ENCODE data around the gene ATXN7L1.

ATXN7L1 gene

DNA sequence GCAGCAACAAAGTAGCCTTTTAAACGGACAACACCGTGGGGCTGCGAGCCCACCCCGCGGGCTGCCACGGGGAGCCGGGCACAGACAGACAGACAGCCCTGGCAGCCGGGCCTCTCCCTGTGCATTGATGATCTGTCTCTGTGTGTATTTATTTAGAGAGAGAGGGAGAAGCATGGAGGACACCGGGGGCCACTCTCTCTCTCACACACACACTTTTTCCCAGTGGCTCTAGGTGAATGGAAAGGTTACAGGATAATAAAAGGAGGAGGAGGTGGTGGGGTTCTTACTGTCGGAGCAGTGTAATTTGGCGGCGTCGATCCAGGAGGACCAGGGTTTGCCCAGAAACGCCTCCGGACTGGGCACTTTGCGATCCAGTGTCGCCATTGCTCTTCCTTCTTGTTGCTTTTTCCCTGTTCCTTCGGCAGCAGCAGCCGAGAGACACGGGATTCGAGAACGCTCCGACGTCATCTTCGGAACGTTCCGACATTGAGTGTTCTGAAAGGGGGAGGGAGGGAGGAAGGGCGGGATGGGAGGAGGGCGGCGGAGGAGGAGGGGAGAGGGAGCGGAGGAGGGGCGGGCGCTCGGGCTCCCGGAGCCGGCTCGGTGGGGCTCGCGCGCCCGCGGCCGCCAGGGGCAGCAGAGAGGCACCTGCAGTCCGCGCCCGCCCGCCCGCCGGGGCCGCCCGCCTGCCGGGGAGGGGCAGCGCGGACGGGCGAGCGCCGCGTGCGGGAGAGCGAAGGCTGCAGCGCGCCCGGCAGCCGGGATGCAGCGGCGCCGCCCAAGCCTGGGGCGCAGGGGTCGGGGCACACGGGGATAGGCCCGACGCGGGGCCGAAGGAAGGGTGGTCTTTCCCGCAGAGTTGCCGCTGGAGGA is at the start of gene ATXN7L1:
TSS of gene ATXN7L1 (minus strand) at position 509 of the 873 bp plus-strand sequence. CDS start at position 468, 41 bp downstream.
- DNase-seq (ENCODE audit: low read depth in 3 of 3), result peak; percentile 86 to 90 (median 86)

GRCh38 chr7:105926131-105926530 is 49.7 kb upstream of the ATXN7L1 start:
- DNase-seq (ENCODE audit: low read depth in 3 of 3), result no peak

GRCh38 chr7:105924945-105925344 is 48.5 kb upstream of the ATXN7L1 start:
- no peak for DNase-seq (ENCODE audit: low read depth in 3 of 3)

DNA sequence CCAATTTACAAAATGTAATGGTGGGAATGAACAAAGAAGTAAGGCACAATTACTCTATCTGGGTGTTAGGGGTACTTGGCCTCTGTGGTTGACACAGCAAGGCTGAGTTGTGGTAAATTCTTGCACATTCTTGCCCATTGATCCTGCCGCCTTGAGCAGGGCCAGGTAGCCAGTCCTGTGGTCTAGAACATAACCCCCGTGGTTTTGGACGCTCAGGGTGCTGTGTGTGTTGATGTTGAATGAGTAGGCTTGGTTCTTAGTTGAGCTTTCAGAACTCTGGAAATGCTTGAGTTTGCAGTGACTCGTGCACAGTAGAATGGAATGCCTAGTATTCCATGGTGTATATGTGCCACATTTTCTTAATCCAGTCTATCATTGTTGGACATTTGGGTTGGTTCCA is 44.4 kb upstream of the ATXN7L1 start:
- DNase-seq (ENCODE audit: low read depth in 3 of 3), result no peak

- no peak for DNase-seq (ENCODE audit: low read depth in 3 of 3)
Observed at GRCh38 chr7:105917659-105918058, 41.3 kb upstream of the ATXN7L1 start.

DNA sequence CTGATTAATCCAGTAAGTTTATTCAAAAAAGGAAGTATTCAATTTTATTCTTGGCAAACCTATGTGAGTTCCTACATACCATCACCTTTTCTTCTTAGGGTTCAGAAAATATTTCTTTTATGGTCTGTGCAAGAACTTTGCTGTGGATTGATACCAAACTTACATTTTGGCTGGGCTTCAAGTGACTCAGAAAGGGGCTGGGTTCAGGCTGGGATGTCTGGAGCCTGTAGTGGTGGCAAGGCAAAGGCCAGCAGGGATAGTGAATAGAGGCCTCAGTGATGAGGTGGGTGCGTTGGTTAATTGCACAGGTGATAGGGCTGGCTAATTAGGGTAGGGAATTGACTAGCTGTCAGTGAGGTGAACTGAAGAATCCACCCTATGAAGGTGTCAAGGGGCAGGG is 40.2 kb upstream of the ATXN7L1 start:
- DNase-seq (ENCODE audit: low read depth in 3 of 3), result no peak

- no peak for DNase-seq (ENCODE audit: low read depth in 3 of 3)
Observed at GRCh38 chr7:105913947-105914346, 37.5 kb upstream of the ATXN7L1 start.

DNA sequence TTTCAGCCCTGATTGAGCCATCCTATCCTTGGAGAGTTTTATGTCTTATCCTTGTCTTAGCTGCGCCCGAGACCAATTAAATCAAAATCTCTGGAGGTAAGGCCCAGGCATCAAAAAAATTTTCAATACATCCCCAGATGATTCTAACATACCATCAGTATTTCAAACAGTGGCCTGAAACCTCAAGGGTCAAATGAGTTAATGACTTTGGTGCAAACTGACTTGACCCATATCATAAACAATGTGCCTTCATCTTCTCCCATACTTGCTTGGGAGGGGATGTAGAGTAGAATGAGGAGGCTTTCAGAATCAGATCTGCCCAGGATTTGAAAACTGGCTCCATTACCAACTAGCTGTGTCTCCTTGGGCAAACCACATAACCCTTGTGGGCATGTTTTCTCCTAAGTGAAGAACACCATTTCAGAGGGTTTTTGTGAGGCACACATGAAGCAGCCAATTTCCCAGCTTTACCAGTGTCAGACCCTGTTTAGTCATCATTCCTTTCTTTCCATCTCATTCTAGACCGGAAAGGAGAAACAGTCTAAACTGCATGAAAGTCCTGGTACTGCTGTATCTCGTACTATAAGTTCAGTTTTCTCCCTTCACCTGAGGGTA is 35.7 kb upstream of the ATXN7L1 start:
- no peak for DNase-seq (ENCODE audit: low read depth in 3 of 3)

- DNase-seq (ENCODE audit: low read depth in 3 of 3), result no peak
Observed at GRCh38 chr7:105910172-105910571, 33.8 kb upstream of the ATXN7L1 start.

- no peak for DNase-seq (ENCODE audit: low read depth in 3 of 3)
Observed at GRCh38 chr7:105909742-105910141, 33.3 kb upstream of the ATXN7L1 start.

GRCh38 chr7:105907129-105907846 is 30.9 kb upstream of the ATXN7L1 start:
- no peak for DNase-seq (ENCODE audit: low read depth in 3 of 3)

DNA sequence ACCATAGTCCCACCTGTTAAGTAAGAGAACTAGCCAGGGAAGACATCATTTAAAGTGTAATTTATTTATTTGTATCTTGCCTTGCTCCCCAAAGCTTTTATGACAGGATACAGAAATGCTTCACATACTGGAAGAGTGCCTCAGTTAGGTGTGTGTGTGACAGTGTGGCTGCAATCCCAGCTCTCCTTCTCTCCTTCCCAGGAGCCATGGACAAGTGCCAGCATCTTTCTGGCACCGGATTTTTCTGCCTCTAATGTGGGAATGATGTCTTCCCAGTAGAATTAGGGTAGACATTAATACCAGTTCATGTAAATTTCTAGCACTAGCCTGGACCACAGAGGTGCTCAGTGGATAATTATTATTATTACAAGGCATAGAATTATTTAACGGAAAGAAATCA is 30.3 kb upstream of the ATXN7L1 start:
- DNase-seq (ENCODE audit: low read depth in 3 of 3), result no peak

DNA sequence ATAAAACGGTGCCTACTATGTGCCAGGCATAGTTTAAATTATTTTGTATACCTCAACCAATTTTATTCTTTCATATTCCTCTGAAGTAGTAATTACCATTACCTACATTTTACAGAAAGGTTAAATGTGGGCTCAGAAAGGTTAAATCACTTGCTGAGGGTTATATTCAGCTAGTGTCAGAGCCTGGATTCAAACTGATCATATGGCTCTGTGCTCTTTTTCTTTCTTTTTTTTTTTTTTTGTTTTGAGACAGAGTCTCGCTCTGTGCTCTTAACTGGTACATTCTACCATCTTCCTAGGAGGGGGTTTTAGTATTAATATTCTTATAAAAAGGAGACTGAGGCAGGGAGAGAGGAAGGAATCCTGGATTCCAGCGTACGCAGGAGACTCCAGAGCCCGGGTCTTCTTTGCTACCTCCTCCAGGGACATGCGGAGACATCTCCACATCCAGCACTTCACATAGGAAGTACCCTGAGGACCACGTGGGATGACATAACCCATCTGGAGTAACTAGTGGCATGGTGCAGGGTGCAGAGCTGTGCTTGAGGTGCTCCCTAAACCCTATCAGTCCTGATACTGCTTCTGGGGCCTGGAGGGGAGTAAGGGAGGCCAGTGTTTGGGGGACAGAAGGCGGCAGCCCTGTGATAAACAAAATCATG is 29.6 kb upstream of the ATXN7L1 start:
- no peak for DNase-seq (ENCODE audit: low read depth in 3 of 3)

DNA sequence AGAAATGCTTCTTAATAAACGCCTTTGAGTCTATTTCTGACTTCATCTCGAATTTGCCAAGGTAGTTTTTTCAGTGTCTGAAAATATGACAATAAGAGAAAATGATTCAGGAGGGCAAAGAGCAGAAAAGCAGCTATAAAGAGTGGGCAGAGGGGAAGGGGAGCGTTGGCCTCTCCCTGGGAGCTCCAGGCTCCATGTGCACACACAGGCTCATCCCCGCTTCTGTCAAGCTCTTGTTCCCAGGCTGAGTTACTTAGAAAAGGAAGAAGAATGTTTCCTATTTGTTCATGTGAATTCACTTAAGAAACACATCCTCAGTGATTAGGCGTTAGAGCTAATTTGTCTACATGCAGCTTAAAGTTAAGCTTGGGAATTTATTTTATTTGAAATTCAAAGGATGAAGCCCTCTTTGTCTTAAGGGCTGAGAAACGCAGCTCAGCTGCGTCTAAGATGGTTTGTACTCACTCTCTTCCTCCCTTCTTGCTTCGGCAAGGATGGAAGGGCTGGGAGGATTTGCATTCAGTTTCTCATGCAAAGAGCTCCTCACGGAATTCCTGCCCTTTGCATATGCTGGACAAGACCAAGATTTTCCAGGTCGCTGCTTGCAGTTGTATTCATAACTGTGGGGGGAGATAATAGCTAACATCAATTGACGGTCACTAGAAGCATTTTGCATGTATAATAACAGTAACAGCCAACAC is 29.0 kb upstream of the ATXN7L1 start:
- no peak for DNase-seq (ENCODE audit: low read depth in 3 of 3)

DNA sequence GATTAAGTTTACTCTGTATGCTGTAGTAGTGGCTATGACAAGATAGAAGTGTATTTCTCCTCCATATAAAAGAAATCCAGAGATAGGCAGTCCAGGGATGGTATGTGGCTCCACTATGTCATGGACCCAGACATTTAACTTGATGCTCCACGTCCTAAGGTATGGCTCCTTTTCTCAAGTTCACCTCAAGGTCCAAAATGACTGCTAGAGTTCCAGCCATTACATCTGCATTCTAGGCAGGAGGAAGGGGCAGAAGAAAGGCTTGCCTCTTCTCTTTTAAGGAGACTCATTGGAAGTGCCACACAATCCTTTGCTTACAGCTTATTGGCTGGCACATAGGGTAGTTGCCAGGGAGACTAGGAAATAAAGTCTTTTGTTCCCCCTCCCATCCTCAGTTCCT is 27.7 kb upstream of the ATXN7L1 start:
- no peak for DNase-seq (ENCODE audit: low read depth in 3 of 3)

- no peak for DNase-seq (ENCODE audit: low read depth in 3 of 3)
Observed at GRCh38 chr7:105902325-105902911, 26.0 kb upstream of the ATXN7L1 start.

GRCh38 chr7:105897999-105898398 is 21.6 kb upstream of the ATXN7L1 start:
- no peak for DNase-seq (ENCODE audit: low read depth in 3 of 3)

DNA sequence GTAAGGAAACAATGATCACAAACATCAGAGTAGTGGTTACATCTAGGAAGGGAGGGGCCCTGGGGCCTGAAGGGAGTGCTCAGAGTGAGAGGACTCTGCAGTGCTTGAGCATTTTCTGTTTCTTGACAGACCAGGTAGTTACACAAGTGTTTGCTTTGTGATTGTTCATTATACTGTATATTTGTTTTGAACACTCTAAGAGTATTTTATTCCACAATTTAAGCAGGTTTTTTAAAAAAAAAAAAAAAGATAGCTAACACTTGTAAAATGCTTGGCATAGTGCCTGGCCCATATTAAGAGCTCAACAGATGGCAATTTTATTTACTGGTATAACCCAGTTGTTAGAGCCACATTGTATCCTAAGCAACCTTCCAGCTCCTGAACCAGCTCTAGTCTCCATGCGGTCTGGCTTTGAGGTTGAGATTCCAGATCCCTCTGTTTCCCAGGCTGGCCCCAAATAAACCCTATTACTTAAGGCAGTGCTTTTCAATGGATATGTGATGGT is 20.1 kb upstream of the ATXN7L1 start:
- no peak for DNase-seq (ENCODE audit: low read depth in 3 of 3)

DNA sequence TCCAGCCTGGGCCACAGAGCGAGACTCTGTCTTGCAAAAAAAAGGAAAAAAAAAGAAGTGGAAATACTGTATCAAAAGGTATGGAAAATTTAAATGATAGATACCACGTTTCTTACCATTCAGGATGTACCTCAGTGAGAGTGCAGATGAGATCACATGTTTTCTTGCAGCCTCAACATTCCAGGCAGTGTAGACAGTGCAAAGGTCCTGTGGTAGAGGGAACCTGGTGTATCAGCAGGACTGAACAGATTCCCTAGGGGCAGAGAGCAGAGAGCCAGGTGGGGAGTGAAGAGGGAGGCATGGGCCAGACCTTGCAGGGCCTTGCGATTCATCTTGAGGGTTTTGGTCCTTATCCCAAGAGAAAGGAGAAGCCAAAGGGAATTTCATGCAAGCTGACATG is 17.7 kb upstream of the ATXN7L1 start:
- DNase-seq (ENCODE audit: low read depth in 3 of 3), result no peak

GRCh38 chr7:105892387-105892786 is 16.0 kb upstream of the ATXN7L1 start:
- no peak for DNase-seq (ENCODE audit: low read depth in 3 of 3)

Measured in stimulated activated CD4-positive, alpha-beta T cell treated with anti-CD3 and anti-CD28 coated beads, TNF-alpha, amount 100 ng/mL, for 4 hours (primary cell).